B cell (primary cell): ENCODE results near the gene MAGI2. TPM values are rescaled to one million over a fixed set of nuclear protein-coding genes. Genes with fewer than 3 reads are reported as not detected.

Experiments used
- ATAC-seq: fragments of 200-7000 bp; cut with Tn5 transposase; one replicate; pipeline ENCODE4 v1.10.0; 2021; ENCODE audit warnings: low read depth, mild to moderate bottlenecking, moderate number of reproducible peaks, moderate library complexity
- CTCF ChIA-PET: fragments of 350-600 bp; sonication (Branson Sonifier 250); formaldehyde crosslinking; loops from one replicate; lab custom pipeline; 2021; ENCODE audit warnings: antibody characterized with exemption, inconsistent platforms; lab: Charles Lee
- POLR2A ChIA-PET: fragments of 350-600 bp; sonication (Branson Sonifier 250); formaldehyde crosslinking; loops from one replicate; lab custom pipeline; 2021; ENCODE audit warnings: antibody characterized with exemption; lab: Charles Lee
- DNase-seq: peaks from one replicate; pipeline ENCODE4 v3.0.0; 2013
- H2AFZ ChIP-seq: 2 replicates; pipeline ENCODE4 v1.6.1; 2012; ENCODE audit warnings: mild to moderate bottlenecking, low read depth, low read length; ENCODE audit not compliant: insufficient read depth, poor library complexity, severe bottlenecking
- H3K27ac ChIP-seq, 2 donors: 1 replicate in 1 of 2; 2 replicates in 1 of 2; pipeline ENCODE4 v1.5.1; 2012 to 2013; ENCODE audit warnings: low read length in 2 of 2, mild to moderate bottlenecking in 2 of 2, moderate library complexity in 1 of 2
- H3K27me3 ChIP-seq, 4 experiments: fragments of 200-600 bp in 1 of 4; sonication (generic) in 1 of 4; replicated peaks in 1 of 4; 1 replicate in 2 of 4; 2 replicates in 2 of 4; pipeline versions ENCODE4 v1.6.1 to v1.7.0; 2013 to 2016; ENCODE audit warnings: low read length in 3 of 4, mild to moderate bottlenecking in 2 of 4, mixed read lengths in 1 of 4, moderate library complexity in 1 of 4; ENCODE audit not compliant: insufficient read depth in 4 of 4, control insufficient read depth in 3 of 4; ENCODE audit errors: control extremely low read depth in 1 of 4
- H3K36me3 ChIP-seq, 2 experiments: replicated peaks in 1 of 2; 1 replicate in 1 of 2; 2 replicates in 1 of 2; pipeline versions ENCODE4 v1.6.1 to v1.7.1; 2013; ENCODE audit warnings: low read length in 1 of 2; ENCODE audit not compliant: insufficient read depth in 2 of 2, control insufficient read depth in 1 of 2; ENCODE audit errors: control extremely low read depth in 1 of 2, extremely low read depth in 1 of 2
- H3K4me1 ChIP-seq, 2 donors: fragments of 200-600 bp in 1 of 2; sonication (generic) in 1 of 2; 1 replicate in 1 of 2; 2 replicates in 1 of 2; pipeline versions ENCODE4 v1.5.1 to v1.6.1; 2013 to 2017; ENCODE audit warnings: low read length in 2 of 2; ENCODE audit not compliant: control insufficient read depth in 2 of 2, insufficient read depth in 2 of 2
- H3K4me2 ChIP-seq: replicated peaks from 2 replicates; pipeline ENCODE3; 2012; ENCODE audit warnings: mild to moderate bottlenecking, low read depth, low read length; ENCODE audit not compliant: poor library complexity, severe bottlenecking
- H3K4me3 ChIP-seq, 5 experiments: fragments of 200-600 bp in 1 of 5; sonication (generic) in 1 of 5; 1 replicate in 3 of 5; 2 replicates in 2 of 5; pipeline versions ENCODE4 v1.5.1 to v1.7.0; 2011 to 2016; ENCODE audit warnings: low read length in 4 of 5, mild to moderate bottlenecking in 4 of 5, low read depth in 2 of 5, control low read depth in 1 of 5, moderate library complexity in 1 of 5; ENCODE audit not compliant: insufficient read depth in 1 of 5; ENCODE audit errors: control extremely low read depth in 1 of 5, extremely low read depth in 1 of 5
- H3K79me2 ChIP-seq: fragments of 200-600 bp; sonication (generic); one replicate; pipeline ENCODE4 v1.6.0; 2016; ENCODE audit warnings: low read length; ENCODE audit not compliant: control insufficient read depth, insufficient read depth
- H3K9ac ChIP-seq: fragments of 200-600 bp; sonication (generic); 2 replicates; pipeline ENCODE4 v1.6.1; 2017; ENCODE audit warnings: mild to moderate bottlenecking, low read length, moderate library complexity
- H3K9me3 ChIP-seq, 3 donors: one replicate each; pipeline versions ENCODE4 v1.6.1 to v1.7.1; 2013; ENCODE audit warnings: low read length in 2 of 3; ENCODE audit not compliant: control insufficient read depth in 2 of 3, insufficient read depth in 1 of 3; ENCODE audit errors: control extremely low read depth in 1 of 3
- H4K20me1 ChIP-seq: 2 replicates; pipeline ENCODE4 v1.6.0; 2012; ENCODE audit warnings: mild to moderate bottlenecking, low read length; ENCODE audit not compliant: insufficient read depth, control insufficient read depth, poor library complexity, severe bottlenecking
- H3K27ac Mint-ChIP-seq: one replicate; pipeline ENCODE4 v1.8.0; 2021; ENCODE audit warnings: mixed read lengths
- H3K27me3 Mint-ChIP-seq: one replicate; pipeline ENCODE4 v1.8.0; 2021; ENCODE audit warnings: mixed read lengths
- H3K4me1 Mint-ChIP-seq: one replicate; pipeline ENCODE4 v1.8.0; 2021; ENCODE audit warnings: mixed read lengths
- H3K4me3 Mint-ChIP-seq: one replicate; pipeline ENCODE4 v1.8.0; 2021; ENCODE audit warnings: mixed read lengths
- H3K9me3 Mint-ChIP-seq: one replicate; pipeline ENCODE4 v1.8.0; 2022; ENCODE audit warnings: mixed read lengths; ENCODE audit not compliant: insufficient read depth
- CTCF ChIP-seq: fragments of 200-600 bp; IDR thresholded peaks from one replicate; pipeline ENCODE4 v1.8.0; 2022; ENCODE audit warnings: antibody characterized with exemption, mild to moderate bottlenecking
- EZH2 ChIP-seq: IDR thresholded peaks from 2 replicates; pipeline ENCODE4 v1.6.1; 2012; ENCODE audit warnings: borderline replicate concordance, low read depth, mild to moderate bottlenecking, moderate library complexity, low read length; ENCODE audit not compliant: insufficient read depth, poor library complexity, severe bottlenecking
- WGBS: methylation state at CpG from one replicate; pipeline ENCODE4 v1.1.5; 2013; ENCODE audit warnings: missing lambda C conversion rate; ENCODE audit not compliant: insufficient coverage; 5-methylcytosine and 5-hydroxymethylcytosine counted together
- intact Hi-C: fragments of 100-400 bp; cut with micrococcal nuclease; formaldehyde crosslinking; loops from one replicate; pipeline ENCODE4 v1.10.0; 2022
- polyA plus RNA-seq: library from polyadenylated mRNA; depleted of rRNA; stranded (reverse); fragments of >200 nt; gene quantifications from 2 replicates; pipeline ENCODE4 v1.2.3, GENCODE V29; 2012
- total RNA-seq, 2 donors: library from RNA; stranded (reverse); fragments of 120-200 nt in 1 of 2; gene quantifications; 1 replicate in 1 of 2; 2 replicates in 1 of 2; pipeline versions ENCODE4 v1.2.3 to v1.2.4, GENCODE V29; 2013 to 2022

MAGI2 gene
- total and polyA plus RNA-seq, 2 donors (not counting 1 experiment from before 2014, with no cell fraction given) = 0.16 to 0.64 TPM

GRCh38 chr7:78955329-78955728 lies 498.1 kb downstream of the MAGI2 start:
- H3K27ac ChIP-seq = no peak overlapping the region
- no peak for DNase-seq
- no peaks in the 10 kb centered on the region for H3K27me3 Mint-ChIP-seq
- H4K20me1 ChIP-seq = no peaks in the 10 kb centered on the region
- H3K4me3 Mint-ChIP-seq = no peak overlapping the region
- no peak overlapping the region for H3K9ac ChIP-seq
- TF ChIP-seq EZH2 (no peak), CTCF (no peak)
- H3K27me3 ChIP-seq = no peaks in the 10 kb centered on the region
- ChIA-PET CTCF (no interaction called here), POLR2A (no interaction called here)
- H3K4me1 ChIP-seq = no peaks in the 10 kb centered on the region
- H3K4me2 ChIP-seq = no peak overlapping the region
- H3K4me3 ChIP-seq = no peak overlapping the region
- H3K79me2 ChIP-seq = no peaks in the 10 kb centered on the region
- H3K36me3 ChIP-seq = no peaks in the 10 kb centered on the region
- H3K27ac Mint-ChIP-seq = no peak overlapping the region
- no peaks in the 10 kb centered on the region for H3K9me3 ChIP-seq
- ATAC-seq = no peak
- intact Hi-C loops = no loop called here
- no peak overlapping the region for H2AFZ ChIP-seq
- H3K9me3 Mint-ChIP-seq = peaks cover 4% of the 10 kb centered on the region
- H3K4me1 Mint-ChIP-seq = no peaks in the 10 kb centered on the region
- no CpG with 5 or more reads among the region's 1 CpG for WGBS

- no peak overlapping the region for H3K4me2 ChIP-seq
- Mint-ChIP-seq H3K4me3 (no peak overlapping the region), H3K27ac (no peak overlapping the region), H3K27me3 (no peaks in the 10 kb centered on the region), H3K9me3 (peaks cover 4% of the 10 kb centered on the region), H3K4me1 (no peaks in the 10 kb centered on the region)
- H3K4me1 ChIP-seq = no peaks in the 10 kb centered on the region
- no peaks in the 10 kb centered on the region for H3K27me3 ChIP-seq
- H3K4me3 ChIP-seq = no peak overlapping the region
- H3K79me2 ChIP-seq = no peaks in the 10 kb centered on the region
- POLR2A ChIA-PET = no interaction called here
- no peaks in the 10 kb centered on the region for H4K20me1 ChIP-seq
- no peak for TF ChIP-seq CTCF
- TF ChIP-seq EZH2 = no peak
- no peaks in the 10 kb centered on the region for H3K9me3 ChIP-seq
- DNase-seq = no peak
- no peak overlapping the region for H3K9ac ChIP-seq
- H2AFZ ChIP-seq = no peak overlapping the region
- ATAC-seq = no peak
- WGBS = no CpG with 5 or more reads among the region's 5 CpGs
- intact Hi-C loops = no loop called here
- H3K36me3 ChIP-seq = no peaks in the 10 kb centered on the region
- no peak overlapping the region for H3K27ac ChIP-seq
- CTCF ChIA-PET = no interaction called here
Measured at GRCh38 chr7:78953726-78954363, 499.6 kb downstream of the MAGI2 start.
